LNCAP (cell line): ENCODE data around the gene XIRP1.

Experiments used
- TF ChIP-seq, protein P1 (sequence below): fragments of 450-650 bp; IDR thresholded peaks from 2 replicates; pipeline ENCODE4 v1.5.1; 2017; ENCODE audit warnings: mild to moderate bottlenecking

XIRP1 gene

DNA sequence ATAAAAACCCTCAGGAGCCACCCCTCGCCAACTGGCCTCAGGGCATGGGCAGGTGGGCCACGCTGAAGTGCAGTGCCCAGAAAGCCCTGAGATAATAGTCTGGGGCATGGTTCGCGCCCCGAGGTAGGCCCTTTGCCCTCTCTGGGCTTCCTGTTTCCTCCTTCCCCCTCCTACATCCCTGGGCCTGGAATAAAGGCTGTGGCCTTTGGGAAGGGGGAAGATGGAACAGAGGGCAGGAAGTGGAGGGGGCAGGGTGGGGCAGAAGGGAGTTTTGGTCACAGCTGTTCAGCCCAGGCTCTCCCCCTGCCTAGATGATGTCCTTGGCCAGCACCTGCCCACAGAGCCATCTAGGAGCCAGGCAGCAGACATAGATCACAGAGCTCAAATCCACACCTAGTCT lies 50.3 kb downstream of the XIRP1 start:
- TF ChIP-seq, protein P1, sequence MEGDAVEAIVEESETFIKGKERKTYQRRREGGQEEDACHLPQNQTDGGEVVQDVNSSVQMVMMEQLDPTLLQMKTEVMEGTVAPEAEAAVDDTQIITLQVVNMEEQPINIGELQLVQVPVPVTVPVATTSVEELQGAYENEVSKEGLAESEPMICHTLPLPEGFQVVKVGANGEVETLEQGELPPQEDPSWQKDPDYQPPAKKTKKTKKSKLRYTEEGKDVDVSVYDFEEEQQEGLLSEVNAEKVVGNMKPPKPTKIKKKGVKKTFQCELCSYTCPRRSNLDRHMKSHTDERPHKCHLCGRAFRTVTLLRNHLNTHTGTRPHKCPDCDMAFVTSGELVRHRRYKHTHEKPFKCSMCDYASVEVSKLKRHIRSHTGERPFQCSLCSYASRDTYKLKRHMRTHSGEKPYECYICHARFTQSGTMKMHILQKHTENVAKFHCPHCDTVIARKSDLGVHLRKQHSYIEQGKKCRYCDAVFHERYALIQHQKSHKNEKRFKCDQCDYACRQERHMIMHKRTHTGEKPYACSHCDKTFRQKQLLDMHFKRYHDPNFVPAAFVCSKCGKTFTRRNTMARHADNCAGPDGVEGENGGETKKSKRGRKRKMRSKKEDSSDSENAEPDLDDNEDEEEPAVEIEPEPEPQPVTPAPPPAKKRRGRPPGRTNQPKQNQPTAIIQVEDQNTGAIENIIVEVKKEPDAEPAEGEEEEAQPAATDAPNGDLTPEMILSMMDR = no peak

DNA sequence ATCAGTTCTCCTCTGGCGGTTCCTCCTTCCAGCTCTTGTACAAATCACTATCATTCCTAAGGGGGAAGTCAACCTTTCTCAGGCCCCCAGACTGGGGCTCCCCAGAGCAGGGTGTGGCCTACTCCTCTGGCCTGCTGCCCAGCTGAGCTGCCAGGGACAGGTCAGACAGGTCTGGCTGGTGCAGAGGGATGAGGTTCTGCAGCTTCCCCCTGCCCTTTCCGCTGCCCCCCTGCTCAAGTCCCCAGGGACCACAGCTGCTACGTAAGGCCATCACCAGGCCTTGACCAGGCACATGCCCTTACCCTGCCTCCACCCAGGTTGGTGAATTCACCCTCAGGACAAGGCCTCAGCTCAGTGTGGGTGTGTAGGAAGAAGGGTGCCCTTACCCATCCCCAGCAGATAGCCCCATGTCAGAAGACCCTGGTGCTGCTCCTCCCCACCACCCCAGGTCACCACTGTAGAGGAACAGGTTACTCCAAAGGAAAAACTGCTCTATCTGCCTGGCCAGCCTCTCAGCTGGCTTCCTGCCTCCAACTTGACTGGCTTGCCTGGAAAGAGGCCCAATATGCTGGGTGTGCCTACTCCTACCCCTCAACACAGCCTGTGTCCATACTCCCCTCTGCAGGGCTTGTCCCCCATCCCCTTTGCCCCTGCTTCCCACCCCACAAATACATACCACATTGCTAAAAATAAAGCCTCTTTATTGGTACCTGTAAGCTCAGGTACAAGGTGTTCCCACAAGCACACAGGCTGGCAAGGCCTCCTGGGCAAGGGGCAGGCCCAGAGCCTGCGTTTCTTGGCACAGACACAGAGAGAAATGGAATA lies 51.0 kb downstream of the XIRP1 start:
- TF ChIP-seq, protein P1 = no peak

DNA sequence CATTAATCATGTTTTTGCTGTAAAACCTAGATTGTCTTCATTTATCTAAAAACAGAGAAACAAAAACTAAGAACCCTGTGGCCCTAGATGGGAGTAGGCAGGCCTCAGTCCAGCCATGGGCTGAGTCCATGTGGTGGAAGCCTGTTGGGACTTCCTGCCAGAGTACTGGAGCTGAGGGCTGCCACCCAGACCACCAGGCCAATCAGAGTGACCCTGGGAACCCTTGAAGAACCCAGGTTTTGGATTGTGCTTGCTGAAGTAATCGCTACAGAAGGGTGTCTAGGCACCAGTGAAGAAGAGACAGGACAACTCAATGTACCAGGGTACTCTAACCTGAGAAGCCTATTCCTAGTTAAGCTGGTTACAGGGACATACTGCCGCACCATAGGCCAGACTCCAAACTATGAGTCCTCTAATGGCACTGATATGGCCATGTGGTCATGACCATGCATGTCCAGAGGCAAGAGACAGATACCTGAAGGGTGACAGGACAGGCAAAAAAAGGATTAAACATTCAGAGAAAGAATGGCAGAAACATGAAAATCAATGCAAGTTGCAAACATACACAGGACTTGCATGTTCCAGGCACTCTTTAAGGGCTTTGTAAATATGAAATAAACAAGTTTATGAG lies 51.9 kb downstream of the XIRP1 start:
- TF ChIP-seq, protein P1 = no peak

DNA sequence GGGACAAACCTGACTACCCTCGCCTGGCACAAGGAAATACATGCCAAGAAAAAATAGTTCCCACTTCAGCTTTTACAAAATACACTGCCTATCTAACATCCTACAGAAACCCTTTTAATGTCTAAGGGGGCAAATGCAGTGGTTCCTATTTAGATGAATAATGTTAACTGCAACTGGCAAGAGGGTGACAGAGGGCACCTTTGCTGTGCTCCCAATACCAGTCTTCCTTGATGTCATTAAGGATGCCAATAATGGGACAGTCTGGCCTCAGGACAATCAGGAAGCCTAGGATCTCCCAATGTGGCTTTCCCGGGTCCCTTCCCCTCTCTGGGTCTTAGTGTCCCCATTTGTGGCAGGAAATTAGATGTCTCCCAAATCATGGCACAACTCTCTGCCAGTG lies 53.0 kb downstream of the XIRP1 start:
- TF ChIP-seq, protein P1 = no peak

DNA sequence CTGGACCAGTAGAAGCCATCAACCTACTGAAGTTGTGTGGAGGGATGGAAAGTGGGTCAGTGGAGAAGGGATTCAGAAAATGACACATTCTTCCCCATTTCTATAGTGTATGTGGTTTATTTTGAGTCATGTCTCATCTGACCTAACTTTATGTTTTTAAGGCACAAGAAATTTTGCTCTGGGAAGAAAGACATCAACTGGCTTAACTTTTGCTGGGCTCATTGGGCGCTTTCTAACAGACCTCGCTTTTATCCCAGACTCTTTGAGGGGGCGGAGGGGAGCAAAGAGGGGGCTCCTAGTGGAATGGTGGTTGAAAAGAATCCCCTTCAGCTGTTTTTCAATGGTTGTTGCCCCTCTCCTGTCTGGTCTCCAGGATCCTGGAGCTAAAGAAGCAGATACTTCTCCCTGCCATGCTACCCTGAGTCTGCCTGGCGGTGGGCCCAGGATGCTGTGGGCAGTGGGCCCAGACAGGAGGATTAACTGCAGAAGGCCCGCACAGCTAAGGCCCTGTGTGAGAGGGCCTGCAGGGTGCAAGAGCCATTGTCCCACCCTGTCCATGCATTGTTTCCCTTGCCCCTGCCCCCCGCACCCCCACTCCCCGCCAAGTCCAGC lies 53.5 kb downstream of the XIRP1 start:
- TF ChIP-seq, protein P1 = no peak

DNA sequence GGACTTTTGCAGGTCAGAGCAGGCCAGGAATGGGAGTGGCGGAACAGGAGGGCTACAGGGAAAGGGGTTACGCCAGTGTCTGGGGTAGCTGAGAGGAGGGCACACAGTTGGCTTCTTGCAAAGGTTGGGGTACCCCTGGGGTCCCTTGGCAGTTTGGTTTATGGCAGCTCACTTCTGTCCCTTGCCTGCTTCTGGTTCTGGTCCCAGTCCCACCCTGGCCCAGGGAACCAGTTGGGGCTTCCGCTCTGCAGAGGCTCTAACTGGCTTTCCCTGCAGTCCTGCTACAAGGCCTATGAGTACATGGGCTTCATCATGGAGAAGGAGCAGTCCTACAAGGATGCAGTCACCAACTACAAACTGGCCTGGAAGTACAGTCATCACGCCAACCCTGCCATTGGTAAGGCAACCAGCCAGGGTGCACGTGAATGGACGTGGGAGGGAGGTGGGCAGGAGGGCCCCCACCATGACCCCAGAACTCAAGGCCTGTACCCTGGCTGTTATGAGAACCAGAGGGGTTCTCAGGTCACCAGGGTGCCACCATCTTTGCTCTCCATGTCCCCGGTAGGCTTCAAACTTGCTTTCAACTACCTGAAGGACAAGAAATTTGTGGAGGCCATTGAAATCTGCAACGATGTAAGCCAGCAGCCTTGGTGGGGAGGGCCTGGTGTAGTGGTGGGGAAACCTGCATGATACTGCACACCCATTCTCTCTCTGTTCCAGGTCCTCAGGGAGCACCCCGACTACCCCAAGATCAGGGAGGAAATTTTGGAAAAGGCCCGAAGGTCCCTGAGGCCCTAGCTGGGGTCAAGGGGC lies 54.2 kb downstream of the XIRP1 start:
- TF ChIP-seq, protein P1 = no peak

DNA sequence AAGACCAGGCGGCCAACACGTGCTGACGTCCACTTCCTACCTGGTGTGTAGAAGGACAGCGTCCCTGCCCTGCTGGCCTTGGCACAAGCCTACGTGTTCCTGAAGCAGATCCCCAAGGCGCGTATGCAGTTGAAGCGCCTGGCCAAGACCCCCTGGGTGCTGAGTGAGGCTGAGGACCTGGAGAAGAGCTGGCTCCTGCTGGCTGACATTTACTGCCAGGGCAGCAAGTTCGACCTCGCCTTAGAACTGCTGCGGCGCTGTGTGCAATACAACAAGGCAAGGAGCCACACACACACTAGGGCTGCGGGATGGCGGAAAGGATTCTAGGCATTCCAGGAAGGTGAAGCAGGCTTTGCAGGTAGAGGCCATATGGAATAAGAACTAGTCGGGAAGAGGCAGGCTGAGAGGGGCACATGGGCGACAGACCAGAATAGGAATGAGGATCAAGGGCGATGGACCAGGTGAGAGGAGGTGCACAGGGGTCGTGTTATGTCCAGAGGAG lies 54.9 kb downstream of the XIRP1 start:
- TF ChIP-seq, protein P1 = no peak
